Endothelial cell of umbilical vein (primary cell): ENCODE data around the gene CDC42EP4. TPM values are rescaled to one million over a fixed set of nuclear protein-coding genes. Genes with fewer than 3 reads are reported as not detected.

ENCODE experiments used
- BruUV-seq: library from RNA; stranded (reverse); fragments of 400-500 nt; replicated peaks from 2 replicates; lab custom pipeline; 2021; lab: Mats Ljungman, UMichigan
- CTCF ChIA-PET: fragments of 300-600, 350-600 bp; sonication (Branson Sonifier 250); formaldehyde crosslinking; loops from one replicate; lab custom pipeline; 2021; ENCODE audit warnings: antibody characterized with exemption, inconsistent platforms; lab: Charles Lee
- POLR2A ChIA-PET: fragments of 300-600, 350-600 bp; sonication (Branson Sonifier 250); formaldehyde crosslinking; loops from one replicate; lab custom pipeline; 2021; ENCODE audit warnings: antibody characterized with exemption, inconsistent platforms; lab: Charles Lee
- DNase-seq: peaks from one replicate; pipeline ENCODE4 v3.0.0-alpha.2; 2011; ENCODE audit warnings: low read depth, low spot score
- FAIRE-seq: peaks from 2 replicates; lab custom pipeline; 2011; peaks lifted over from hg19 to GRCh38; lab: Jason Lieb, UNC
- H2AFZ ChIP-seq: 2 replicates; pipeline ENCODE4 v1.6.0; 2012; ENCODE audit warnings: low read depth, low read length, control low read depth, inconsistent platforms
- H3K27ac ChIP-seq: 2 replicates; pipeline ENCODE4 v1.5.1; 2011; ENCODE audit warnings: low read depth, mild to moderate bottlenecking, control low read depth, low read length, moderate library complexity; ENCODE audit not compliant: insufficient read depth
- H3K27me3 ChIP-seq, 2 experiments: 2 replicates each; pipeline versions ENCODE4 v1.6.0 to v1.6.1; 2011; ENCODE audit warnings: low read length in 2 of 2, mixed read lengths in 1 of 2; ENCODE audit not compliant: control insufficient read depth in 2 of 2, insufficient read depth in 2 of 2
- H3K36me3 ChIP-seq, 2 experiments: 2 replicates in 1 of 2; 3 replicates in 1 of 2; pipeline ENCODE4 v1.5.1; 2011; ENCODE audit warnings: low read length in 2 of 2, mild to moderate bottlenecking in 1 of 2, moderate library complexity in 1 of 2; ENCODE audit not compliant: control insufficient read depth in 2 of 2, insufficient read depth in 2 of 2; ENCODE audit errors: extremely low read depth in 1 of 2
- H3K4me1 ChIP-seq: 3 replicates; pipeline ENCODE4 v1.5.1; 2011; ENCODE audit warnings: mild to moderate bottlenecking, low read length; ENCODE audit not compliant: control insufficient read depth, insufficient read depth; ENCODE audit errors: extremely low read depth
- H3K4me2 ChIP-seq: 2 replicates; pipeline ENCODE4 v1.6.1; 2011; ENCODE audit warnings: low read length, control low read depth, mixed read lengths; ENCODE audit not compliant: insufficient read depth
- H3K4me3 ChIP-seq, 3 experiments: fragments of 200-600 bp in 1 of 3; sonication (generic), shearing (Covaris generic) in 1 of 3; replicated peaks in 1 of 3; 2 replicates each; pipeline ENCODE4 v1.5.1; 2011 to 2016; ENCODE audit warnings: control low read depth in 3 of 3, low read length in 3 of 3, mild to moderate bottlenecking in 2 of 3, inconsistent platforms in 1 of 3, low read depth in 1 of 3, moderate library complexity in 1 of 3; ENCODE audit not compliant: insufficient read depth in 1 of 3
- H3K79me2 ChIP-seq: 2 replicates; pipeline ENCODE4 v1.6.0; 2012; ENCODE audit warnings: low read length, inconsistent platforms; ENCODE audit not compliant: control insufficient read depth, insufficient read depth
- H3K9ac ChIP-seq: replicated peaks from 2 replicates; pipeline ENCODE3; 2011; ENCODE audit warnings: low read length, control low read depth; ENCODE audit not compliant: insufficient read depth; ENCODE audit errors: extremely low read depth
- H3K9me1 ChIP-seq: replicated peaks from 3 replicates; pipeline ENCODE4 v1.6.0; 2011; ENCODE audit warnings: mild to moderate bottlenecking, low read length; ENCODE audit not compliant: control insufficient read depth, insufficient read depth; ENCODE audit errors: extremely low read depth
- H3K9me3 ChIP-seq: replicated peaks from 2 replicates; pipeline ENCODE4 v1.5.1; 2012; ENCODE audit warnings: low read length, inconsistent platforms; ENCODE audit not compliant: control insufficient read depth, insufficient read depth
- H4K20me1 ChIP-seq: replicated peaks from 2 replicates; pipeline ENCODE3; 2011; ENCODE audit warnings: mild to moderate bottlenecking, low read length; ENCODE audit not compliant: control insufficient read depth, insufficient read depth; ENCODE audit errors: extremely low read depth
- EZH2 ChIP-seq: IDR thresholded peaks from 2 replicates; pipeline ENCODE4 v1.6.1; 2012; ENCODE audit warnings: borderline replicate concordance, low read depth, mild to moderate bottlenecking, moderate library complexity, low read length, inconsistent platforms; ENCODE audit not compliant: severe bottlenecking
- FOS ChIP-seq: IDR thresholded peaks from 2 replicates; pipeline ENCODE4 v1.6.1; 2011; ENCODE audit warnings: mild to moderate bottlenecking, low read length, moderate library complexity, borderline replicate concordance; ENCODE audit not compliant: insufficient read depth
- GATA2 ChIP-seq: IDR thresholded peaks from 2 replicates; pipeline ENCODE4 v1.7.0; 2011; ENCODE audit warnings: low read depth, mild to moderate bottlenecking, moderate library complexity, mixed read lengths, low read length; ENCODE audit not compliant: insufficient read length, insufficient read depth
- JUN ChIP-seq: IDR thresholded peaks from 2 replicates; pipeline ENCODE4 v1.6.1; 2011; ENCODE audit warnings: borderline replicate concordance, low read depth; ENCODE audit not compliant: insufficient read length, insufficient read depth
- MYC ChIP-seq: IDR thresholded peaks from one replicate; pipeline ENCODE4 v1.6.1; 2011; ENCODE audit warnings: mild to moderate bottlenecking, low read depth, low read length
- POLR2A ChIP-seq: IDR thresholded peaks from 2 replicates; pipeline ENCODE4 v1.6.1; 2012; ENCODE audit warnings: low read depth, mild to moderate bottlenecking, control low read depth, low read length
- POLR2AphosphoS5 ChIP-seq: IDR thresholded peaks from 2 replicates; pipeline ENCODE4 v1.6.1; 2012; ENCODE audit warnings: low read depth, mild to moderate bottlenecking, control low read depth, low read length, moderate library complexity; ENCODE audit not compliant: insufficient read depth
- dilution Hi-C: fragments of 300-500 bp; cut with MboI; formaldehyde crosslinking; loops from one replicate; pipeline ENCODE4 v1.15.0; 2019; ENCODE audit warnings: low sequenced_read_pairs; ENCODE audit not compliant: extremely low pct_ligation_motif_present
- intact Hi-C: fragments of 100-400 bp; cut with micrococcal nuclease; formaldehyde crosslinking; loops from one replicate; pipeline ENCODE4 v1.10.0; 2022
- polyA plus RNA-seq, 4 experiments: library from polyadenylated mRNA; depleted of rRNA in 3 of 4; stranded (reverse) in 3 of 4; unstranded in 1 of 4; fragments of >200 nt; gene quantifications; 2 replicates each; pipeline versions ENCODE4 v1.2.1 to v1.2.3, GENCODE V29; 2011 to 2012; ENCODE audit warnings: missing spikeins in 1 of 4
- total RNA-seq: library from RNA; stranded (reverse); gene quantifications from 2 replicates; pipeline ENCODE4 v1.2.3, GENCODE V29; 2021
- TF ChIP-seq, protein P1 (sequence below), 2 donors: IDR thresholded peaks; 1 replicate in 1 of 2; 2 replicates in 1 of 2; pipeline ENCODE4 v1.5.1; 2011; ENCODE audit warnings: low read length in 2 of 2, mild to moderate bottlenecking in 2 of 2, moderate library complexity in 2 of 2, control low read depth in 1 of 2, inconsistent platforms in 1 of 2, low read depth in 1 of 2; ENCODE audit not compliant: insufficient read depth in 1 of 2; ENCODE audit errors: extremely low read depth in 1 of 2
- TF ChIP-seq, protein P2 (sequence below): IDR thresholded peaks from 2 replicates; pipeline ENCODE4 v1.6.1; 2011; ENCODE audit not compliant: insufficient read depth, insufficient read length

The CDC42EP4 gene
- total and polyA plus RNA-seq, 2 donors (not counting 3 experiments of a cell fraction or from before 2014, with no cell fraction given): 11.4 to 19.6 TPM

DNA sequence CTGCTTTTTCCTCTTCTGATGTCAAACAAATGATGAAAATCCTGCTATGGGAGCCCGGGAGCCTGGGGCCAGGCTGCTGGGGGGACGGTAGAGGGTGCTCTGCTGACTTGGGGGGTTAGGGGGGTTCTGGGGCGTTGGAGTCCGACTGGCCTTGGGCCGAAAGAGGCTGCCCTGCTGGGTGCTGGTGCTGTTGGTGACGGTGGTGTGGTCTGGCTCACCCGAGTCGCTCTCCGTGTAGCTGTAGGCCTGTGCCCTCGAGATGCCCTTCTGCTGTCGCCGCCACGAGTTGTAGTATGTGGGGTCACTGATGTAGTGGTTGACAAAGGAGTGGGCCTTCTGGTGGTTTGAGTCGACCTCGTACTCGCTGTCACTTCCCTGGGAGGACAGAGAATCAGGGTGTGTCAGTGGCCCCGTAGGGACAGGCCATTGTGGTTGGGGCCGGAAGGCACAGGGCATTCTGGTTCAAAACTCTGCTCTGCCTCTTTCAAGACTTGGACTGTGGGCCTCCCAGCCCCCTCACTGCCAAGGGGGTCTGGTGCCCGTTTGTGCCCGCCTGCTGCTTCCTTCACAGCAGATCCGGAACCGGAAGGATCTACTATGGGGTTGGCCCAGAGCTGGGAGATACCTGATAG is 26.9 kb upstream of the CDC42EP4 start:
- no peaks in the 10 kb centered on the region for H3K27me3 ChIP-seq
- no peaks in the 10 kb centered on the region for H3K79me2 ChIP-seq
- ChIA-PET POLR2A (no interaction called here), CTCF (interaction anchor here (1.1 kb wide), 1 partner anchor 10 kb away, joined by 3 read pairs; no protein-coding TSS in a partner anchor)
- no peak overlapping the region for H3K4me3 ChIP-seq
- no peak for FAIRE-seq
- dilution Hi-C loops: no loop called here
- H2AFZ ChIP-seq: no peak overlapping the region
- no peak overlapping the region for H3K4me2 ChIP-seq
- no peak for DNase-seq
- no peak overlapping the region for H3K27ac ChIP-seq
- no peaks in the 10 kb centered on the region for H3K36me3 ChIP-seq
- no peaks in the 10 kb centered on the region for H3K9me1 ChIP-seq
- H3K9me3 ChIP-seq: no peaks in the 10 kb centered on the region
- peaks cover 8% of the 10 kb centered on the region for H3K4me1 ChIP-seq
- H4K20me1 ChIP-seq: no peaks in the 10 kb centered on the region
- no peak for TF ChIP-seq POLR2AphosphoS5
- no peak for TF ChIP-seq GATA2
- no peak overlapping the region for H3K9ac ChIP-seq
- BruUV-seq: no TSS peak
- intact Hi-C loops: no loop called here

DNA sequence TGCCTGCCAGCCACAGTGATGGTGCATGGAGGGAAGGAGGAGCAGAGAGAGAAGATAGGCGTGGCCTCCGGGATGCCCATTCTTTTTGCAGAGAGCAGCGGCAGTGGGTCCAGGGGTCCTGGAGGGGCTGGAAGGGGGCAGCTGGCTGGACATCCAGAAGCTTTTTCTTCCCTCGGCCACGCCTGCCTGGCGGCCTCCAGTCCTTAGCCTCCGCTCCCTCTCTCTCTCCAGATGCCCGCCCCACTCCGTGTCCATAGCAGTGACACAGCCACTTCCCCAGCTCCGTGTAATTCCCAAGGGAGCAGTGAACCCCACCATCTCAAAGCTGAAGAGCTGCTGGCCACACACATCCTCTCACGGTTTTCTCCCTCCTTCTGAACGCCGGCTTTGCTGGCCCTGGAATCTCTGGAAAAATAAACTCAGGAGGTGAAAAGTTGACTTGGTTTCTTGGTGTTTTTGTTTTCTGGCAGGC is 26.3 kb upstream of the CDC42EP4 start:
- Histone ChIP-seq H3K27ac (no peak overlapping the region), H3K4me3 (no peak overlapping the region), H3K9ac (no peak overlapping the region), H2AFZ (no peak overlapping the region), H3K27me3 (no peaks in the 10 kb centered on the region), H3K4me1 (peaks cover 8% of the 10 kb centered on the region), H3K79me2 (no peaks in the 10 kb centered on the region), H3K9me3 (no peaks in the 10 kb centered on the region), H4K20me1 (no peaks in the 10 kb centered on the region), H3K4me2 (no peak overlapping the region), H3K9me1 (no peaks in the 10 kb centered on the region), H3K36me3 (no peaks in the 10 kb centered on the region)
- dilution Hi-C loops: no loop called here
- no TSS peak for BruUV-seq
- no peak for DNase-seq
- TF ChIP-seq, protein P1, sequence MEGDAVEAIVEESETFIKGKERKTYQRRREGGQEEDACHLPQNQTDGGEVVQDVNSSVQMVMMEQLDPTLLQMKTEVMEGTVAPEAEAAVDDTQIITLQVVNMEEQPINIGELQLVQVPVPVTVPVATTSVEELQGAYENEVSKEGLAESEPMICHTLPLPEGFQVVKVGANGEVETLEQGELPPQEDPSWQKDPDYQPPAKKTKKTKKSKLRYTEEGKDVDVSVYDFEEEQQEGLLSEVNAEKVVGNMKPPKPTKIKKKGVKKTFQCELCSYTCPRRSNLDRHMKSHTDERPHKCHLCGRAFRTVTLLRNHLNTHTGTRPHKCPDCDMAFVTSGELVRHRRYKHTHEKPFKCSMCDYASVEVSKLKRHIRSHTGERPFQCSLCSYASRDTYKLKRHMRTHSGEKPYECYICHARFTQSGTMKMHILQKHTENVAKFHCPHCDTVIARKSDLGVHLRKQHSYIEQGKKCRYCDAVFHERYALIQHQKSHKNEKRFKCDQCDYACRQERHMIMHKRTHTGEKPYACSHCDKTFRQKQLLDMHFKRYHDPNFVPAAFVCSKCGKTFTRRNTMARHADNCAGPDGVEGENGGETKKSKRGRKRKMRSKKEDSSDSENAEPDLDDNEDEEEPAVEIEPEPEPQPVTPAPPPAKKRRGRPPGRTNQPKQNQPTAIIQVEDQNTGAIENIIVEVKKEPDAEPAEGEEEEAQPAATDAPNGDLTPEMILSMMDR (IDR thresholded peaks at IDR 0.05; ENCODE audit: extremely low read depth in 1 of 2, insufficient read depth in 1 of 2, low read depth in 1 of 2, low read length in 2 of 2): no peak
- TF ChIP-seq JUN: no peak
- TF ChIP-seq MYC: no peak
- TF ChIP-seq EZH2: no peak
- TF ChIP-seq POLR2A: no peak
- TF ChIP-seq, protein P2, sequence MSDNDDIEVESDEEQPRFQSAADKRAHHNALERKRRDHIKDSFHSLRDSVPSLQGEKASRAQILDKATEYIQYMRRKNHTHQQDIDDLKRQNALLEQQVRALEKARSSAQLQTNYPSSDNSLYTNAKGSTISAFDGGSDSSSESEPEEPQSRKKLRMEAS: no peak
- no peak for TF ChIP-seq GATA2
- TF ChIP-seq FOS: no peak
- no peak for TF ChIP-seq POLR2AphosphoS5
- ChIA-PET POLR2A (no interaction called here), CTCF (no interaction called here)
- FAIRE-seq: no peak
- intact Hi-C loops: no loop called here
